Uterus (tissue), 4 donors: ENCODE measurements around the gene NUDT3. TPM values are rescaled to one million over a fixed set of nuclear protein-coding genes. Genes with fewer than 3 reads are reported as not detected.
A peak's percentile ranks its signal among the peaks of the same experiment; 100 is the strongest.

Source experiments
- DNase-seq, 2 donors: peaks; one replicate each; pipeline ENCODE4 v3.0.0-alpha.2; 2019 to 2020
- H3K27ac ChIP-seq, 2 donors: fragments of 200-600 bp; sonication (generic); 1 replicate in 1 of 2; 2 replicates in 1 of 2; pipeline ENCODE4 v1.5.1; 2016 to 2018
- H3K27me3 ChIP-seq, 2 donors: fragments of 200-600 bp; sonication (generic); one replicate each; pipeline ENCODE4 v1.5.1; 2018 to 2019; ENCODE audit warnings: control low read depth in 1 of 2
- H3K36me3 ChIP-seq, 2 donors: fragments of 200-600 bp; sonication (generic); one replicate each; pipeline ENCODE4 v1.5.1; 2019; ENCODE audit warnings: control low read depth in 1 of 2
- H3K4me1 ChIP-seq, 2 donors: fragments of 200-600 bp; sonication (generic); one replicate each; pipeline ENCODE4 v1.5.1; 2018 to 2019; ENCODE audit warnings: control low read depth in 1 of 2
- H3K4me3 ChIP-seq, 2 donors: fragments of 200-600 bp; sonication (generic); 1 replicate in 1 of 2; 2 replicates in 1 of 2; pipeline ENCODE4 v1.5.1; 2018 to 2019; ENCODE audit warnings: mild to moderate bottlenecking in 1 of 2
- H3K9me3 ChIP-seq, 2 donors: fragments of 200-600 bp; sonication (generic); one replicate each; pipeline ENCODE4 v1.5.1; 2019; ENCODE audit warnings: control low read depth in 1 of 2
- POLR2A ChIP-seq, 2 donors: fragments of 450-650 bp; IDR thresholded peaks; one replicate each; pipeline ENCODE4 v1.6.1; 2016; ENCODE audit warnings: antibody characterized with exemption in 2 of 2, mild to moderate bottlenecking in 1 of 2, moderate library complexity in 1 of 2
- intact Hi-C: fragments of 100-400 bp; cut with DNase I; formaldehyde crosslinking; loops from one replicate; pipeline ENCODE4 v1.15.1; 2023; ENCODE audit warnings: low total_unique reads
- total RNA-seq, 4 donors: library from RNA; depleted of rRNA in 3 of 4; stranded (reverse); fragments of >200 nt in 3 of 4; gene quantifications; one replicate each; pipeline versions ENCODE4 v1.1.0 to v1.2.4, GENCODE V29; 2014 to 2023
- TF ChIP-seq, protein P1 (sequence below), 4 experiments: fragments of 200-600 bp in 2 of 4; fragments of 450-650 bp in 2 of 4; sonication (generic) in 2 of 4; IDR thresholded peaks; one replicate each; pipeline ENCODE4 v1.5.1; 2016 to 2019; ENCODE audit warnings: antibody characterized with exemption in 4 of 4, mild to moderate bottlenecking in 2 of 4, moderate library complexity in 1 of 4
- donor health status: DM: yes; HTN: yes; CAD: no.

NUDT3 gene
- total RNA-seq, 4 donors from 2014 or later, result 15.6 to 58.8 (median 38.2) TPM

DNA sequence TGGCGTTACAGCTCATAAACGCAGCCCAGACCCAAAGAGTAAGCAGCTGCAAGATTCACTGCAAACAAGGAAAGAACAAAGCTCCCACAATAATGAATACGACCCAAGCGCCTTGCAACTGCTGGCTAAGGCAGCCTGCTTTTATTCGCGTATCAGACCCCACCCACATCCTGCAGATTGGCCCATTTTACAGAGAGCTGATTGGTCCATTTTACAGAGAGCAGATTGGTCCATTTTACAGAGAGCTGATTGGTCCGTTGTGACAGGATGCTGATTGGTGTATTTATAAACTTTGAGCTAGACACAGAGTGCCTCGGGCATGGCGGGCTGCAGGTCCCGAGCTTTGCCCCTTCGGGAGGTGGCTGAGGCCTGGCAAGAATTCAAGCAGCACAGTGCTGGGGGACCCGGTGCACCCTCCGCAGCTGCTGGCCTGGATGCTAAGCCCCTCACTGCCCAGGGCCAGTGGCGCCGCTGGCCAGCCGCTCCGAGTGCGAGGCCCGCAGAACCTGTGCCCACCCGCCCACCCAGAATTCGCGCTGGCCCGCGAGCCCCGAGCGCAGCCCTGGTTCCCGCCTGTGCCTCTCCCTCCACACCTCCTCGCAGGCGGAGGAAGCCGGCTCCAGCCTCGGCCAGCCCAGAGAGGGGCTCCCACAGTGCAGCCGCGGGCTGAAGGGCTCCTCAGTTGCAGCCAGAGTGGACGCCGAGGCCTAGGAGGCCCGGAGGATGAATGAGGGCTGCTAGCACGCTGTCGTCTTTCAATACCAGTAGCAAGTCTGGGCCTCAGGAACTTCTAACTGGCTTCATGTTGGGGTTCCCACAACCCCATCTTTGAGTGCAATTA, 44.6 kb upstream of the NUDT3 start:
- no peaks in the 10 kb centered on the region for H3K4me1 ChIP-seq
- no peaks in the 10 kb centered on the region for H3K27me3 ChIP-seq
- H3K27ac ChIP-seq, result no peak overlapping the region
- no peaks in the 10 kb centered on the region for H3K9me3 ChIP-seq
- H3K4me3 ChIP-seq, result no peak overlapping the region
- H3K36me3 ChIP-seq, result no peaks in the 10 kb centered on the region
- TF ChIP-seq, protein P1, sequence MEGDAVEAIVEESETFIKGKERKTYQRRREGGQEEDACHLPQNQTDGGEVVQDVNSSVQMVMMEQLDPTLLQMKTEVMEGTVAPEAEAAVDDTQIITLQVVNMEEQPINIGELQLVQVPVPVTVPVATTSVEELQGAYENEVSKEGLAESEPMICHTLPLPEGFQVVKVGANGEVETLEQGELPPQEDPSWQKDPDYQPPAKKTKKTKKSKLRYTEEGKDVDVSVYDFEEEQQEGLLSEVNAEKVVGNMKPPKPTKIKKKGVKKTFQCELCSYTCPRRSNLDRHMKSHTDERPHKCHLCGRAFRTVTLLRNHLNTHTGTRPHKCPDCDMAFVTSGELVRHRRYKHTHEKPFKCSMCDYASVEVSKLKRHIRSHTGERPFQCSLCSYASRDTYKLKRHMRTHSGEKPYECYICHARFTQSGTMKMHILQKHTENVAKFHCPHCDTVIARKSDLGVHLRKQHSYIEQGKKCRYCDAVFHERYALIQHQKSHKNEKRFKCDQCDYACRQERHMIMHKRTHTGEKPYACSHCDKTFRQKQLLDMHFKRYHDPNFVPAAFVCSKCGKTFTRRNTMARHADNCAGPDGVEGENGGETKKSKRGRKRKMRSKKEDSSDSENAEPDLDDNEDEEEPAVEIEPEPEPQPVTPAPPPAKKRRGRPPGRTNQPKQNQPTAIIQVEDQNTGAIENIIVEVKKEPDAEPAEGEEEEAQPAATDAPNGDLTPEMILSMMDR (IDR thresholded peaks at IDR 0.05), result no peak
- no peak for TF ChIP-seq POLR2A (IDR thresholded peaks at IDR 0.05)
- intact Hi-C loops, result no loop called here
- no peak for DNase-seq

DNA sequence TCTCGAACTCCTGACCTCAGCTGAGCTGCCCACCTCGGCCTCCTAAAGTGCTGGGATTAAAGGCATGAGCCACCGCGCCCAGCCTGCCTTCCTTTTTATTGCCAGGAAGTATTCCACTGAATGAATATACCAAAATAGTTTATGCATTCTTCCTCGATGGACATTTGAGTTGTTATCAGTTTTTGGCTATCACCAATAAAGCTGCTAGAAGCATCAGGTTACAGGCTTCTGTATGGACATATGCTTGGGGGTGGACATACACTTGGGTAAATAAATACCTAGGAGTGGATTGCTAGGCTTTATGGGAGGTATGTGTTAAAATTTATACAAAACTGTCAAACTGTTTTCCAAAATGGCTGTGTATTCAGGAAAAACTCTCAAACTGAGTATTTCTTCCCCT, 43.4 kb upstream of the NUDT3 start:
- no peak overlapping the region for H3K27ac ChIP-seq
- intact Hi-C loops, result no loop called here
- TF ChIP-seq, protein P1 (IDR thresholded peaks at IDR 0.05), result no peak
- no peak for TF ChIP-seq POLR2A (IDR thresholded peaks at IDR 0.05)
- H3K36me3 ChIP-seq, result no peaks in the 10 kb centered on the region
- DNase-seq, result no peak
- H3K4me1 ChIP-seq, result no peaks in the 10 kb centered on the region
- no peaks in the 10 kb centered on the region for H3K9me3 ChIP-seq
- H3K27me3 ChIP-seq, result no peaks in the 10 kb centered on the region
- no peak overlapping the region for H3K4me3 ChIP-seq

- Histone ChIP-seq H3K36me3 (no peaks in the 10 kb centered on the region), H3K4me3 (peak within 1 kb of the TSS; percentile 55 to 74), H3K27me3 (no peaks in the 10 kb centered on the region), H3K9me3 (no peaks in the 10 kb centered on the region), H3K27ac (peak within 1 kb of the TSS; percentile 85 to 91), H3K4me1 (peaks cover 0 to 5% of the 10 kb centered on the region in 2 donors)
- TF ChIP-seq, protein P1 (IDR thresholded peaks at IDR 0.05), result peak in 1 of 4 experiments; percentile 32
- peak; percentile 80 to 85 for TF ChIP-seq POLR2A (IDR thresholded peaks at IDR 0.05)
- peak; percentile 90 to 95 for DNase-seq
- intact Hi-C loops, result no loop called here
Measured at GRCh38 chr6:34425498-34426410, 33.3 kb upstream of the NUDT3 start, which contains the start of gene RPS10. TSS of gene RPS10 (minus strand) at chr6:34426069. CDS start at chr6:34425221, 848 bp downstream.

DNA sequence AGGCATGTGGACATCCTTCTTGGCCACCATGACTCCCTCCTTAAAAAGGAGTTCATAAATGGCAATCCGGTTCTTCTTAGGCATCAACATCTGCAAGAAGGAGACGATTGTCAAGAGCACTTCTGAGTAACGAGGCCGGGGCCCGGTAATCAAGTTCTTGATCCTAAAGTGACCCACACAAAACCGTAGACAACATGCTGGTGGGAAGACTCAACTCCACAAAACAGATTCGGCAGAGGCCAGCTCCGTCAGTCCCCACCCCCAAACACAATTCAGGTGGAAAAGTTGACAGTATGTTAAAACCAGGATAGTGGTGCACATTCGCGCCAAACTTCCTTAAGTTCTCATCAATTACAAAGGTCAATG, 32.6 kb upstream of the NUDT3 start:
- peaks cover 0 to 5% of the 10 kb centered on the region in 2 donors for H3K4me1 ChIP-seq
- no peaks in the 10 kb centered on the region for H3K36me3 ChIP-seq
- TF ChIP-seq POLR2A (IDR thresholded peaks at IDR 0.05), result no peak
- TF ChIP-seq, protein P1 (IDR thresholded peaks at IDR 0.05), result no peak
- intact Hi-C loops, result no loop called here
- H3K9me3 ChIP-seq, result no peaks in the 10 kb centered on the region
- no peaks in the 10 kb centered on the region for H3K27me3 ChIP-seq
- DNase-seq, result no peak
- peak overlapping the region; percentile 85 to 91 for H3K27ac ChIP-seq
- peak overlapping the region; percentile 55 to 74 for H3K4me3 ChIP-seq
